ENCODE data around the gene HOXB9. TPM values are rescaled to one million over a fixed set of nuclear protein-coding genes. Genes with fewer than 3 reads are reported as not detected.

Gene HOXB9
- total RNA-seq, 2 experiments from 2014 or later: 0.37 to 0.65 TPM

DNA sequence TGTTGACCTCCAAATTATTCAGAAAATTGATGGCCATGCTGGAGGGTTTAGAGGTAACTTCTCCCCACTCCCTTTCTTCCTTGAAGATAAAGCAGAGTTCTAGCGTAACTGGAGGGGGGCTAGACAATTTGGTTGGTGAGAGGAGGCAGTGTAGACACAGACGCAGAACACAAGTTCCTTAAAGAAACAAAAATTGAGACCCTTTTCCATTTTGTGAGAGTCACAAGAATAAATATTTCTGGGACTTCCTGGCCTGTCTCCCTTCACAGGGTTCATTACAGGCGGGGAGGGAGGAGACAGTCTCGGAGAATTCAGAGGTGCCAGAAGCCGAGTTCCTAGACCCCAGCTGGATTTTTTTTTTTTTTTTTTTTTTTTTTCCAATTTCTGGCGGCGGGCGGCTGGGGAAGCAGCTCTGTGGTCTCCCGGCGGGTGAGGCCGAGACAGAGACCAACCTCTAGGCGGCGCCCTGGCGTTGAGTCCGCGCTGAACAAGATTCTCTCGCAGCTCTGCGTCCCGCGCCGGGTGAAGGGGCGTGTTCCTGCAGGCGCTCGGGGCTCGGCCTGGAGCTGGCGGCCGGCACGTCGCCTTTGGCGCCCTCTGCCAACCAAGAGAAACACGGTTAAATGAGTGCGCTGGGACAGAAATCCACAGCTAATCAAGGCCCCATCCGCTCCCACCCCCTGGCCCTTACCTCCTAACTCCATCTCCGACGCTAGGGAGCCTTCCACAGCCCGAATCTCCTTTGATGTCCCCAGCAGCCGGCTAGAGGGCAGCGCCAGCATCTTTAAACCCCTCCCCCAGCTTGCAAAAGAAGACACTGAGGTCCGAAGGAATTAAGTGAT lies 10.2 kb upstream of the HOXB9 start:
- ATAC-seq (peak; percentile 90), DNase-seq (peak; percentile 80)
- Mint-ChIP-seq H3K9me3 (ENCODE audit: insufficient read depth) (no peaks in the 10 kb centered on the region), H3K4me3 (peak overlapping the region; percentile 18), H3K4me1 (ENCODE audit: low read depth) (peaks cover 14% of the 10 kb centered on the region), H3K27ac (no peak overlapping the region), H3K27me3 (ENCODE audit: low read depth) (peaks cover 84% of the 10 kb centered on the region), H3K36me3 (ENCODE audit: low read depth) (no peaks in the 10 kb centered on the region)
- ChIA-PET CTCF (interaction anchor here (0.6 to 4.0 kb wide), 32 partner anchors 10 to 706 kb away, joined by 3 to 34 read pairs (median 4); partner anchors contain the start of genes HOXB5, HOXB9 and PRAC2), POLR2A (interaction anchor here (0.6 to 1.3 kb wide), 2 partner anchors 11 to 49 kb away, joined by 3 to 7 read pairs; partner anchors contain the start of gene HOXB9)

DNA sequence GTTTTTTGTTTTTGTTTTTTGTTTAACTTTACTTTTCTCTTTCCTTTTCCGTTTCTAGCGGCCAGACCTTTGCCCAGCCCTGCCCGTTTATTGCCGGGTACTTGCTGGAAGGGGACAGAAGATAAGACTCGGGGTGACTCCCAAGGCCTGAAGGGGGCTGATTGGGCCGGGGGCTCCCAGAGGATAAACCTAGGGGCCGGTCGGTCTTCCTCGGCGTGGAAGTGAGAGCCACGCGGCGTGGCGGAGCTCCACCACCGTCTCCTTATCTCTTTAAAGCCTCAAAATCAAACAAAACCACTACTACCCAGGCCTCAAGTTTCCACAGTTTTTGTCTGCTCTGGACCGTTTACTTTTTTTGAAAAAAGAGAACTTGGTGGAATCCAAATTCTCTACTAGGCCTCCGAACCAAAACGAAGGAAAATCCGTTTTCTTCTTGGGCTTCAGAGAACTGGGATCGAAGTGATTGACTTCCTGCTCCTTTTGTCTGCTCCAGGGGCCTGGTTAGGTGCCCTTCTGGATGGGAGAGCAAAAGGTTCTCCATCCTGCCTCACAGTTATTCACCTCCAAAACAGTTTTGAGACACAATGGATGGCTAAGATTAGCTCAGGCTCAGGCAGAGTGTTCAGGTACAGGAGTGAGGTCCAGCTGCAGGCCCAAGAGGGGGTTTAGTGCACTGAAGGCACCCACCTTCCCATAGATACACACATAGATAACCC lies 8.5 kb upstream of the HOXB9 start:
- DNase-seq (no peak), ATAC-seq (no peak)
- CTCF ChIA-PET: interaction anchor here (1.3 to 4.0 kb wide), 3 partner anchors 8 to 21 kb away, joined by 4 to 34 read pairs (median 19); partner anchors contain the start of gene HOXB9

GRCh38 chr17:48633266-48633677 lies 7.1 kb upstream of the HOXB9 start:
- DNase-seq (no peak), ATAC-seq (no peak)
- H3K9me3 Mint-ChIP-seq (ENCODE audit: insufficient read depth): no peaks in the 10 kb centered on the region
- H3K36me3 Mint-ChIP-seq (ENCODE audit: low read depth): no peaks in the 10 kb centered on the region
- peaks cover 14% of the 10 kb centered on the region for H3K4me1 Mint-ChIP-seq (ENCODE audit: low read depth)
- no peak overlapping the region for H3K27ac Mint-ChIP-seq
- CTCF ChIA-PET: interaction anchor here (1.5 to 1.7 kb wide), 2 partner anchors 14 to 38 kb away, joined by 4 to 6 read pairs; no protein-coding TSS in a partner anchor
- POLR2A ChIA-PET: no interaction called here
- no peak overlapping the region for H3K4me3 Mint-ChIP-seq
- H3K27me3 Mint-ChIP-seq (ENCODE audit: low read depth): peaks cover 85% of the 10 kb centered on the region

More for the DNA sequence above, 8.5 kb upstream of the HOXB9 start:
- H3K4me1 Mint-ChIP-seq (ENCODE audit: low read depth): peaks cover 14% of the 10 kb centered on the region
- peaks cover 83% of the 10 kb centered on the region for H3K27me3 Mint-ChIP-seq (ENCODE audit: low read depth)
- POLR2A ChIA-PET: no interaction called here
- peak overlapping the region; percentile 4 for H3K4me3 Mint-ChIP-seq
- no peaks in the 10 kb centered on the region for H3K36me3 Mint-ChIP-seq (ENCODE audit: low read depth)
- H3K9me3 Mint-ChIP-seq (ENCODE audit: insufficient read depth): no peaks in the 10 kb centered on the region
- no peak overlapping the region for H3K27ac Mint-ChIP-seq

GRCh38 chr17:48632579-48633265 lies 6.6 kb upstream of the HOXB9 start:
- Mint-ChIP-seq H3K27me3 (ENCODE audit: low read depth) (peaks cover 85% of the 10 kb centered on the region), H3K4me3 (no peak overlapping the region), H3K9me3 (ENCODE audit: insufficient read depth) (no peaks in the 10 kb centered on the region), H3K27ac (peak overlapping the region; percentile 26), H3K4me1 (ENCODE audit: low read depth) (peaks cover 14% of the 10 kb centered on the region), H3K36me3 (ENCODE audit: low read depth) (no peaks in the 10 kb centered on the region)
- CTCF ChIA-PET: interaction anchor here (0.8 to 1.7 kb wide), 5 partner anchors 14 to 297 kb away, joined by 4 to 6 read pairs (median 4); no protein-coding TSS in a partner anchor
- DNase-seq (no peak), ATAC-seq (no peak)
- POLR2A ChIA-PET: interaction anchor here (0.9 kb wide), 1 partner anchor 44 kb away, joined by 3 read pairs; no protein-coding TSS in a partner anchor

- ChIA-PET POLR2A (interaction anchor here (0.9 kb wide), 1 partner anchor 43 kb away, joined by 3 read pairs; no protein-coding TSS in a partner anchor), CTCF (interaction anchor here (0.8 to 1.7 kb wide), 5 partner anchors 13 to 296 kb away, joined by 4 to 6 read pairs (median 4); no protein-coding TSS in a partner anchor)
- DNase-seq (no peak), ATAC-seq (no peak)
- Mint-ChIP-seq H3K4me3 (no peak overlapping the region), H3K36me3 (ENCODE audit: low read depth) (no peaks in the 10 kb centered on the region), H3K9me3 (ENCODE audit: insufficient read depth) (no peaks in the 10 kb centered on the region), H3K4me1 (ENCODE audit: low read depth) (peaks cover 16% of the 10 kb centered on the region), H3K27ac (peak overlapping the region; percentile 21), H3K27me3 (ENCODE audit: low read depth) (peaks cover 83% of the 10 kb centered on the region)
Measured at GRCh38 chr17:48631693-48632578, 5.8 kb upstream of the HOXB9 start.

DNA sequence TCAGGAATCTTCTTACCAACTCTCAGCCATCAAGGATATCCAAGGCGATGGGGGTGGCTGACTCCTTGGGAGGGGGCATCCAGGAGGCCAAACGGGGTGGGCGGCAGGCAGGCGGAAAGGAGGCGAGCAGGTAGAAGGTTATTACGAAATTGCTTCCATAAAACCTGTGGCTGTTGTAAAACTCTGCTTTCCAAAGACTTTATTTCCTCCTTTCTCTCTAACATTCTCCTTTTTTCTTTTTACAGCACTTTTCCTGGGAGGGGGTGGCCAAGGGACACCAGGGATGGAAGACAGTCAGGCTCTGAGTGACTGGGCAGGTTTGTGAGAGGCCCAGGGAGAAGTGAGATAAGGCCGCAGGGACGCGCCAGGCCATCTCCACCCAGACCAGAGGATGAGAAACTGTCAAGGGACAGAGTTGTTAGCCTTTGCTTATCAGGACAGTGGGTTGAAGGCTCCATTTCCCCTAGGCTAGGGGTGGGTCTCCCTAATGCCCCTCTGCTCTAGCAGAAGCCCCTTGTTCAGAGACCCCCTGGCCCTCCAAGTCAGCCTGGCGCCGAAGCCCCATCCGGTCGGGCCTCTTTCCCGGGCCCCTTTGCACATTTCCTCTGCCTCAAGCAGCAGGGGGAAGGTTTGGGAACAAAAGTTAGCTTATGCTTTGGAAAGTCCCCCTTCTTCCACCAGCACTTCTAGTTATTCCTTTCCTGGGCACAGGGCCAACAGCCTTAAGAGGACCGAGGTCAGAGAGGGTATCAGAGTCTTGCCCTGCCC lies 5.0 kb upstream of the HOXB9 start:
- ChIA-PET POLR2A (no interaction called here), CTCF (interaction anchor here (1.5 to 1.6 kb wide), 2 partner anchors 48 to 93 kb away, joined by 4 to 5 read pairs; no protein-coding TSS in a partner anchor)
- Mint-ChIP-seq H3K4me3 (no peak overlapping the region), H3K27ac (no peak overlapping the region), H3K27me3 (ENCODE audit: low read depth) (peaks cover 83% of the 10 kb centered on the region), H3K4me1 (ENCODE audit: low read depth) (peaks cover 17% of the 10 kb centered on the region), H3K9me3 (ENCODE audit: insufficient read depth) (no peaks in the 10 kb centered on the region), H3K36me3 (ENCODE audit: low read depth) (no peaks in the 10 kb centered on the region)
- ATAC-seq (no peak), DNase-seq (no peak)

GRCh38 chr17:48630009-48630924 lies 4.1 kb upstream of the HOXB9 start:
- Mint-ChIP-seq H3K27me3 (ENCODE audit: low read depth) (peaks cover 79% of the 10 kb centered on the region), H3K27ac (no peak overlapping the region), H3K4me1 (ENCODE audit: low read depth) (peaks cover 20% of the 10 kb centered on the region), H3K36me3 (ENCODE audit: low read depth) (no peaks in the 10 kb centered on the region), H3K9me3 (ENCODE audit: insufficient read depth) (no peaks in the 10 kb centered on the region), H3K4me3 (no peak overlapping the region)
- POLR2A ChIA-PET: no interaction called here
- DNase-seq: no peak
- ATAC-seq: no peak
- CTCF ChIA-PET: interaction anchor here (0.7 kb wide), 1 partner anchor 10 kb away, joined by 3 read pairs; no protein-coding TSS in a partner anchor

GRCh38 chr17:48629411-48629759 lies 3.2 kb upstream of the HOXB9 start:
- ChIA-PET POLR2A (no interaction called here), CTCF (interaction anchor here (0.7 to 1.1 kb wide), 2 partner anchors 10 to 11 kb away, joined by 3 to 6 read pairs; no protein-coding TSS in a partner anchor)
- Mint-ChIP-seq H3K4me3 (no peak overlapping the region), H3K36me3 (ENCODE audit: low read depth) (no peaks in the 10 kb centered on the region), H3K9me3 (ENCODE audit: insufficient read depth) (no peaks in the 10 kb centered on the region), H3K27ac (no peak overlapping the region), H3K4me1 (ENCODE audit: low read depth) (peaks cover 23% of the 10 kb centered on the region), H3K27me3 (ENCODE audit: low read depth) (peaks cover 74% of the 10 kb centered on the region)
- ATAC-seq (no peak), DNase-seq (no peak)

GRCh38 chr17:48628649-48629410 lies 2.7 kb upstream of the HOXB9 start:
- no peak overlapping the region for H3K27ac Mint-ChIP-seq
- ATAC-seq (no peak), DNase-seq (no peak)
- no peaks in the 10 kb centered on the region for H3K9me3 Mint-ChIP-seq (ENCODE audit: insufficient read depth)
- H3K27me3 Mint-ChIP-seq (ENCODE audit: low read depth): peaks cover 77% of the 10 kb centered on the region
- CTCF ChIA-PET: interaction anchor here (1.1 kb wide), 1 partner anchor 11 kb away, joined by 6 read pairs; no protein-coding TSS in a partner anchor
- H3K4me3 Mint-ChIP-seq: no peak overlapping the region
- POLR2A ChIA-PET: no interaction called here
- H3K4me1 Mint-ChIP-seq (ENCODE audit: low read depth): peaks cover 25% of the 10 kb centered on the region
- no peaks in the 10 kb centered on the region for H3K36me3 Mint-ChIP-seq (ENCODE audit: low read depth)
